H9 (cell line): ENCODE results near the gene KRT6A. TPM values are rescaled to one million over a fixed set of nuclear protein-coding genes. Genes with fewer than 3 reads are reported as not detected.

Experiments
- DNase-seq: peaks from one replicate; pipeline ENCODE4 v3.0.0-alpha.2; 2017
- H2AFZ ChIP-seq: one replicate; pipeline ENCODE4 v1.6.1; 2013; ENCODE audit warnings: mild to moderate bottlenecking, low read length, control low read depth, moderate library complexity
- H2AK5ac ChIP-seq: 2 replicates; pipeline ENCODE4 v1.6.1; 2013; ENCODE audit warnings: low read length, control low read depth, mixed read lengths; ENCODE audit not compliant: insufficient read length
- H2BK120ac ChIP-seq: one replicate; pipeline ENCODE4 v1.6.1; 2013; ENCODE audit warnings: low read depth, mild to moderate bottlenecking, low read length, control low read depth, inconsistent platforms; ENCODE audit not compliant: poor library complexity, severe bottlenecking
- H2BK12ac ChIP-seq: 2 replicates; pipeline ENCODE4 v1.6.1; 2013; ENCODE audit warnings: low read length, control low read depth, mixed read lengths, low read depth; ENCODE audit not compliant: insufficient read length
- H2BK15ac ChIP-seq: 2 replicates; pipeline ENCODE4 v1.6.1; 2013; ENCODE audit warnings: low read depth, low read length, control low read depth
- H2BK20ac ChIP-seq: one replicate; pipeline ENCODE4 v1.6.1; 2013; ENCODE audit warnings: low read depth, mild to moderate bottlenecking, low read length, control low read depth, inconsistent platforms; ENCODE audit not compliant: poor library complexity, severe bottlenecking
- H2BK5ac ChIP-seq: 2 replicates; pipeline ENCODE4 v1.6.1; 2013; ENCODE audit warnings: low read length, control low read depth, mixed read lengths; ENCODE audit not compliant: insufficient read length
- H3K14ac ChIP-seq: 2 replicates; pipeline ENCODE4 v1.6.1; 2013; ENCODE audit warnings: low read length, control low read depth; ENCODE audit not compliant: insufficient read depth
- H3K18ac ChIP-seq: 2 replicates; pipeline ENCODE4 v1.6.1; 2013; ENCODE audit warnings: low read depth, mild to moderate bottlenecking, mixed read lengths, low read length, control low read depth; ENCODE audit not compliant: insufficient read length
- H3K23ac ChIP-seq: 2 replicates; pipeline ENCODE4 v1.6.1; 2013; ENCODE audit warnings: low read length, control low read depth, mixed read lengths, low read depth; ENCODE audit not compliant: insufficient read length
- H3K23me2 ChIP-seq: 2 replicates; pipeline ENCODE4 v1.6.1; 2013; ENCODE audit warnings: low read depth, mild to moderate bottlenecking, mixed read lengths, low read length, control low read depth; ENCODE audit not compliant: insufficient read length, poor library complexity, severe bottlenecking
- H3K27ac ChIP-seq: 2 replicates; pipeline ENCODE4 v1.5.1; 2013; ENCODE audit warnings: low read length, control low read depth, mixed read lengths, low read depth; ENCODE audit not compliant: insufficient read length
- H3K27me3 ChIP-seq: 2 replicates; pipeline ENCODE4 v1.6.1; 2013; ENCODE audit warnings: low read length, control low read depth, inconsistent platforms; ENCODE audit not compliant: insufficient read depth
- H3K4ac ChIP-seq: 2 replicates; pipeline ENCODE4 v1.6.1; 2013; ENCODE audit warnings: low read depth, mild to moderate bottlenecking, control low read depth, inconsistent platforms, low read length, moderate library complexity
- H3K4me1 ChIP-seq: 2 replicates; pipeline ENCODE4 v1.6.1; 2013; ENCODE audit warnings: low read length, control low read depth, inconsistent platforms; ENCODE audit not compliant: insufficient read depth
- H3K4me2 ChIP-seq: 2 replicates; pipeline ENCODE4 v1.6.1; 2013; ENCODE audit warnings: low read length, control low read depth, mixed read lengths; ENCODE audit not compliant: insufficient read length, insufficient read depth
- H3K56ac ChIP-seq: 2 replicates; pipeline ENCODE4 v1.6.1; 2013; ENCODE audit warnings: low read depth, mild to moderate bottlenecking, mixed read lengths, low read length, control low read depth; ENCODE audit not compliant: insufficient read length
- H3K79me1 ChIP-seq: 2 replicates; pipeline ENCODE4 v1.6.1; 2013; ENCODE audit warnings: low read depth, mild to moderate bottlenecking, moderate library complexity, low read length, control low read depth, inconsistent platforms; ENCODE audit not compliant: insufficient read depth, poor library complexity, severe bottlenecking
- H3K79me2 ChIP-seq: 2 replicates; pipeline ENCODE4 v1.6.1; 2013; ENCODE audit warnings: low read length, control low read depth, inconsistent platforms; ENCODE audit not compliant: insufficient read depth
- H3K9ac ChIP-seq: 2 replicates; pipeline ENCODE4 v1.6.1; 2013; ENCODE audit warnings: low read length, control low read depth, mixed read lengths; ENCODE audit not compliant: insufficient read length; ENCODE audit errors: extremely low read depth
- H3K9me3 ChIP-seq: one replicate; pipeline ENCODE4 v1.6.1; 2013; ENCODE audit warnings: low read depth, low read length, inconsistent platforms; ENCODE audit not compliant: control insufficient read depth
- H3T11ph ChIP-seq: one replicate; pipeline ENCODE4 v1.6.1; 2013; ENCODE audit warnings: mild to moderate bottlenecking, low read length, control low read depth, inconsistent platforms
- H4K20me1 ChIP-seq: one replicate; pipeline ENCODE4 v1.6.1; 2013; ENCODE audit not compliant: control insufficient read depth, insufficient read length, insufficient read depth
- H4K5ac ChIP-seq: 2 replicates; pipeline ENCODE4 v1.6.1; 2013; ENCODE audit warnings: low read depth, mild to moderate bottlenecking, mixed read lengths, low read length, control low read depth; ENCODE audit not compliant: insufficient read length
- H4K8ac ChIP-seq: replicated peaks from 2 replicates; pipeline ENCODE4 v1.6.1; 2013; ENCODE audit warnings: low read length, control low read depth, mixed read lengths, low read depth; ENCODE audit not compliant: insufficient read length
- H4K91ac ChIP-seq: 2 replicates; pipeline ENCODE4 v1.6.1; 2013; ENCODE audit warnings: low read depth, mild to moderate bottlenecking, moderate library complexity, mixed read lengths, low read length, control low read depth; ENCODE audit not compliant: insufficient read length
- H3K27ac Mint-ChIP-seq, 3 experiments: 2 replicates in 2 of 3; 3 replicates in 1 of 3; pipeline ENCODE4 v1.8.0; 2020 to 2021; ENCODE audit warnings: mixed read lengths in 3 of 3, mild to moderate bottlenecking in 1 of 3, moderate library complexity in 1 of 3
- H3K27me3 Mint-ChIP-seq: 2 replicates; pipeline ENCODE4 v1.8.0; 2021; ENCODE audit warnings: low read depth, mild to moderate bottlenecking, moderate library complexity, mixed read lengths
- H3K36me3 Mint-ChIP-seq, 3 experiments: 2 replicates in 2 of 3; 3 replicates in 1 of 3; pipeline ENCODE4 v1.8.0; 2020 to 2021; ENCODE audit warnings: low read depth in 3 of 3, mixed read lengths in 3 of 3; ENCODE audit not compliant: insufficient read depth in 1 of 3
- H3K4me1 Mint-ChIP-seq, 2 experiments: 2 replicates each; pipeline ENCODE4 v1.8.0; 2020; ENCODE audit warnings: mixed read lengths in 2 of 2
- H3K4me3 Mint-ChIP-seq, 2 experiments: 2 replicates in 1 of 2; 3 replicates in 1 of 2; pipeline ENCODE4 v1.8.0; 2020 to 2021; ENCODE audit warnings: mild to moderate bottlenecking in 2 of 2, mixed read lengths in 2 of 2, moderate library complexity in 1 of 2
- H3K9me3 Mint-ChIP-seq, 2 experiments: 2 replicates in 1 of 2; 3 replicates in 1 of 2; pipeline ENCODE4 v1.8.0; 2020; ENCODE audit warnings: mild to moderate bottlenecking in 2 of 2, mixed read lengths in 2 of 2, moderate library complexity in 1 of 2
- CTCF ChIP-seq: fragments of 200-600 bp; sonication (generic); conservative IDR thresholded peaks from 3 replicates; pipeline ENCODE4 v1.8.0; 2021; ENCODE audit warnings: antibody characterized with exemption, mild to moderate bottlenecking
- WGBS: extraction: QIAGEN DNeasy Blood & Tissue Kit; methylation state at CpG from one replicate; pipeline ENCODE4 v1.1.7; 2013; ENCODE audit warnings: missing lambda C conversion rate, low lambda C conversion rate, mixed read lengths; ENCODE audit not compliant: insufficient read length; ENCODE audit errors: extremely low coverage; 5-methylcytosine and 5-hydroxymethylcytosine counted together
- total RNA-seq: library from RNA; stranded (reverse); gene quantifications from 2 replicates; pipeline ENCODE4 v1.2.1, GENCODE V29; 2021

Gene KRT6A
- total RNA-seq, 1 experiment from 2014 or later, result not detected

- WGBS, result no CpG with 5 or more reads among the region's 1 CpG
- H3K56ac ChIP-seq, result no peak overlapping the region
- no peak overlapping the region for H2BK12ac ChIP-seq
- no peak overlapping the region for H3K4ac ChIP-seq
- TF ChIP-seq CTCF, result no peak
- H2BK5ac ChIP-seq, result no peak overlapping the region
- H3K27ac ChIP-seq, result no peak overlapping the region
- H3K4me1 ChIP-seq, result no peaks in the 10 kb centered on the region
- H3K23me2 ChIP-seq, result no peaks in the 10 kb centered on the region
- Mint-ChIP-seq H3K27me3 (peaks cover 6% of the 10 kb centered on the region), H3K9me3 (peaks cover 8 to 11% of the 10 kb centered on the region in 2 experiments), H3K36me3 (peaks cover 0 to 7% (median 0%) of the 10 kb centered on the region in 3 experiments; a peak in 2 of 7 replicates), H3K4me3 (no peak overlapping the region), H3K4me1 (peaks cover 0 to 4% of the 10 kb centered on the region in 2 experiments; a peak in 3 of 4 replicates), H3K27ac (no peak overlapping the region)
- H3K4me2 ChIP-seq, result no peak overlapping the region
- H3T11ph ChIP-seq, result no peak overlapping the region
- no peak for DNase-seq
- no peaks in the 10 kb centered on the region for H3K79me2 ChIP-seq
- H3K23ac ChIP-seq, result no peak overlapping the region
- H2AFZ ChIP-seq, result no peak overlapping the region
- H4K91ac ChIP-seq, result no peak overlapping the region
- no peak overlapping the region for H3K14ac ChIP-seq
- no peak overlapping the region for H2BK15ac ChIP-seq
- H3K9me3 ChIP-seq, result no peaks in the 10 kb centered on the region
- no peak overlapping the region for H2BK20ac ChIP-seq
- H4K5ac ChIP-seq, result no peak overlapping the region
- H3K79me1 ChIP-seq, result no peaks in the 10 kb centered on the region
- H4K20me1 ChIP-seq, result no peaks in the 10 kb centered on the region
- H4K8ac ChIP-seq, result no peak overlapping the region
- H2AK5ac ChIP-seq, result no peak overlapping the region
- no peak overlapping the region for H3K18ac ChIP-seq
- H3K9ac ChIP-seq, result no peak overlapping the region
- H3K27me3 ChIP-seq, result no peaks in the 10 kb centered on the region
- no peak overlapping the region for H2BK120ac ChIP-seq
These were observed 22.2 kb upstream of the KRT6A start for GRCh38 chr12:52515319-52515646.
